SK-N-SH (cell line): Measurements from ENCODE around the gene ATP5PB. TPM values are rescaled to one million over a fixed set of nuclear protein-coding genes. Genes with fewer than 3 reads are reported as not detected.

ENCODE experiments used
- CTCF ChIA-PET: fragments of 300-600, 350-600 bp; formaldehyde crosslinking; extraction: SDS; loops from one replicate; lab custom pipeline; 2021; lab: Yijun Ruan, JAX
- POLR2A ChIA-PET: fragments of 350-600 bp; sonication (Branson Sonifier 250); formaldehyde crosslinking; extraction: SDS; loops from one replicate; lab custom pipeline; 2020; ENCODE audit warnings: antibody characterized with exemption, inconsistent platforms; lab: Yijun Ruan, JAX
- DNase-seq: peaks from one replicate; pipeline ENCODE4 v3.0.0; 2012
- H2AFZ ChIP-seq: fragments of 200-600 bp; sonication (generic); 2 replicates; pipeline ENCODE4 v1.8.1; 2016; ENCODE audit warnings: antibody characterized with exemption, mild to moderate bottlenecking, low read depth
- H3F3A ChIP-seq: fragments of 200-600 bp; sonication (generic); replicated peaks from 2 replicates; pipeline ENCODE3; 2016; ENCODE audit warnings: antibody characterized with exemption, mild to moderate bottlenecking; ENCODE audit not compliant: insufficient read depth
- H3K27ac ChIP-seq, 2 experiments: fragments of 200-500 bp in 1 of 2; fragments of 200-600 bp in 1 of 2; sonication (Bioruptor generic) in 1 of 2; sonication (generic), shearing (Covaris generic) in 1 of 2; 2 replicates each; pipeline versions ENCODE4 v1.5.1 to v1.6.1; 2014 to 2016; ENCODE audit warnings: low read depth in 2 of 2, inconsistent platforms in 1 of 2, low read length in 1 of 2, mild to moderate bottlenecking in 1 of 2, mixed read lengths in 1 of 2
- H3K27me3 ChIP-seq: fragments of 200-600 bp; sonication (generic), shearing (Covaris generic); 2 replicates; pipeline ENCODE4 v1.6.1; 2016; ENCODE audit warnings: mixed run types; ENCODE audit not compliant: insufficient read depth
- H3K36me3 ChIP-seq, 2 experiments: fragments of 200-500 bp in 1 of 2; fragments of 200-600 bp in 1 of 2; sonication (Bioruptor generic) in 1 of 2; sonication (generic) in 1 of 2; replicated peaks in 1 of 2; 2 replicates each; pipeline versions ENCODE3 to v1.5.1; 2014 to 2016; ENCODE audit warnings: low read length in 1 of 2, mild to moderate bottlenecking in 1 of 2; ENCODE audit not compliant: insufficient read depth in 2 of 2, control insufficient read depth in 1 of 2
- H3K4me1 ChIP-seq, 2 experiments: fragments of 200-500 bp in 1 of 2; fragments of 200-600 bp in 1 of 2; sonication (Bioruptor generic) in 1 of 2; sonication (generic), shearing (Covaris generic) in 1 of 2; 2 replicates each; pipeline versions ENCODE4 v1.5.1 to v1.6.1; 2014 to 2016; ENCODE audit warnings: low read depth in 1 of 2, low read length in 1 of 2, mixed run types in 1 of 2; ENCODE audit not compliant: insufficient read depth in 2 of 2, control insufficient read depth in 1 of 2
- H3K4me2 ChIP-seq: fragments of 200-600 bp; sonication (generic), shearing (Covaris generic); 2 replicates; pipeline ENCODE4 v1.6.1; 2017; ENCODE audit warnings: mixed run types
- H3K4me3 ChIP-seq, 2 experiments: fragments of 200-500 bp in 1 of 2; fragments of 200-600 bp in 1 of 2; sonication (Bioruptor generic) in 1 of 2; sonication (generic), shearing (Covaris generic) in 1 of 2; 2 replicates each; pipeline versions ENCODE4 v1.5.1 to v1.8.1; 2014 to 2016; ENCODE audit warnings: low read depth in 2 of 2, inconsistent platforms in 1 of 2, low read length in 1 of 2, mild to moderate bottlenecking in 1 of 2, mixed read lengths in 1 of 2, moderate library complexity in 1 of 2
- H3K79me2 ChIP-seq: fragments of 200-600 bp; sonication (generic); 2 replicates; pipeline ENCODE4 v1.8.1; 2017; ENCODE audit warnings: mild to moderate bottlenecking; ENCODE audit not compliant: insufficient read depth
- H3K9ac ChIP-seq: fragments of 200-600 bp; sonication (generic); 2 replicates; pipeline ENCODE4 v1.6.1; 2017; ENCODE audit warnings: mixed run types
- H3K9me2 ChIP-seq: fragments of 200-600 bp; sonication (generic); 2 replicates; pipeline ENCODE4 v1.6.1; 2017; ENCODE audit warnings: mixed run types
- H3K9me3 ChIP-seq: fragments of 200-600 bp; sonication (generic); 2 replicates; pipeline ENCODE4 v1.6.1; 2017; ENCODE audit warnings: mixed run types, mild to moderate bottlenecking, moderate library complexity
- H4K20me1 ChIP-seq: fragments of 200-600 bp; sonication (generic); 2 replicates; pipeline ENCODE4 v1.6.1; 2017; ENCODE audit warnings: mild to moderate bottlenecking, mixed run types; ENCODE audit not compliant: insufficient read depth
- CHD2 ChIP-seq: fragments of 150-350 bp; IDR thresholded peaks from 2 replicates; pipeline ENCODE4 v1.6.1; 2018; ENCODE audit warnings: low read length; ENCODE audit not compliant: partially characterized antibody
- EZH2phosphoT487 ChIP-seq: fragments of 200-600 bp; sonication (generic); IDR thresholded peaks from 2 replicates; pipeline ENCODE4 v1.6.1; 2017; ENCODE audit warnings: low read depth, mixed run types, mild to moderate bottlenecking, antibody characterized with exemption, moderate library complexity, borderline replicate concordance
- FOSL2 ChIP-seq: IDR thresholded peaks from 2 replicates; pipeline ENCODE4 v1.4.0; 2012; ENCODE audit warnings: low read depth, mild to moderate bottlenecking, moderate library complexity, borderline replicate concordance
- FOXJ3 ChIP-seq: sonication (generic); formaldehyde crosslinking; IDR thresholded peaks from 2 replicates; pipeline ENCODE4 v1.5.1; 2020; ENCODE audit warnings: mild to moderate bottlenecking, missing genetic modification reagents
- FOXM1 ChIP-seq: IDR thresholded peaks from 2 replicates; pipeline ENCODE4 v1.4.0; 2012; ENCODE audit warnings: low read depth, mild to moderate bottlenecking
- GABPA ChIP-seq: IDR thresholded peaks from 2 replicates; pipeline ENCODE4 v1.4.0; 2012; ENCODE audit warnings: low read depth, mild to moderate bottlenecking
- JUND ChIP-seq: IDR thresholded peaks from 2 replicates; pipeline ENCODE4 v1.4.0; 2012
- MEF2A ChIP-seq: IDR thresholded peaks from 2 replicates; pipeline ENCODE4 v1.4.0; 2012; ENCODE audit warnings: low read depth, borderline replicate concordance
- MXI1 ChIP-seq: IDR thresholded peaks from 2 replicates; pipeline ENCODE4 v1.6.1; 2012; ENCODE audit warnings: mild to moderate bottlenecking, low read depth, low read length, improper control_type of control experiment
- NFIC ChIP-seq: IDR thresholded peaks from 2 replicates; pipeline ENCODE4 v1.4.0; 2012; ENCODE audit warnings: borderline replicate concordance
- NRF1 ChIP-seq: IDR thresholded peaks from 2 replicates; pipeline ENCODE4 v1.6.1; 2012; ENCODE audit warnings: low read depth, mild to moderate bottlenecking, low read length
- RAD21 ChIP-seq: IDR thresholded peaks from 2 replicates; pipeline ENCODE4 v1.6.1; 2012; ENCODE audit warnings: mild to moderate bottlenecking, low read length
- RCOR1 ChIP-seq: fragments of 150-350 bp; IDR thresholded peaks from 2 replicates; pipeline ENCODE4 v1.6.1; 2017; ENCODE audit warnings: antibody characterized with exemption, low read length
- RFX5 ChIP-seq: IDR thresholded peaks from 2 replicates; pipeline ENCODE4 v1.6.1; 2012; ENCODE audit warnings: mild to moderate bottlenecking, improper control_type of control experiment, low read length
- RXRA ChIP-seq: IDR thresholded peaks from 2 replicates; pipeline ENCODE4 v1.4.0; 2012; ENCODE audit warnings: low read depth, mild to moderate bottlenecking, borderline replicate concordance
- SMC3 ChIP-seq: IDR thresholded peaks from 2 replicates; pipeline ENCODE4 v1.6.1; 2012; ENCODE audit warnings: low read depth, low read length, improper control_type of control experiment
- TAF1 ChIP-seq: IDR thresholded peaks from 2 replicates; pipeline ENCODE4 v1.6.1; 2012; ENCODE audit warnings: low read depth, mild to moderate bottlenecking, low read length, moderate library complexity, borderline replicate concordance
- TEAD4 ChIP-seq: IDR thresholded peaks from 2 replicates; pipeline ENCODE4 v1.4.0; 2012; ENCODE audit warnings: mild to moderate bottlenecking, borderline replicate concordance; ENCODE audit not compliant: insufficient read depth
- YY1 ChIP-seq: IDR thresholded peaks from 2 replicates; pipeline ENCODE4 v1.4.0; 2012; ENCODE audit warnings: low read depth, mild to moderate bottlenecking
- WGBS: methylation state at CpG from one replicate; pipeline ENCODE4 v1.1.6; 2017; ENCODE audit warnings: low lambda C conversion rate; 5-methylcytosine and 5-hydroxymethylcytosine counted together
- polyA plus RNA-seq, 3 experiments: library from polyadenylated mRNA; depleted of rRNA; stranded (reverse); fragments of >200 nt; gene quantifications; 2 replicates each; pipeline ENCODE4 v1.2.3, GENCODE V29; 2012
- TF ChIP-seq, protein P1 (sequence below): IDR thresholded peaks from 2 replicates; pipeline ENCODE4 v1.6.1; 2012; ENCODE audit warnings: mild to moderate bottlenecking, low read depth, low read length, moderate library complexity
- TF ChIP-seq, protein P2 (sequence below): IDR thresholded peaks from 2 replicates; pipeline ENCODE4; 2012
- TF ChIP-seq, protein P3 (sequence below): fragments of 150-350 bp; IDR thresholded peaks from 2 replicates; pipeline ENCODE4 v1.6.1; 2016; ENCODE audit warnings: mild to moderate bottlenecking, low read depth, low read length
- TF ChIP-seq, protein P4 (sequence below): fragments of 200-600 bp; sonication (generic); IDR thresholded peaks from 2 replicates; pipeline ENCODE4 v1.6.1; 2017; ENCODE audit warnings: antibody characterized with exemption, mild to moderate bottlenecking, moderate library complexity

Gene ATP5PB
- polyA plus RNA-seq, 1 of the 3 experiments (the other 2 are of a cell fraction) = 177 TPM

DNA sequence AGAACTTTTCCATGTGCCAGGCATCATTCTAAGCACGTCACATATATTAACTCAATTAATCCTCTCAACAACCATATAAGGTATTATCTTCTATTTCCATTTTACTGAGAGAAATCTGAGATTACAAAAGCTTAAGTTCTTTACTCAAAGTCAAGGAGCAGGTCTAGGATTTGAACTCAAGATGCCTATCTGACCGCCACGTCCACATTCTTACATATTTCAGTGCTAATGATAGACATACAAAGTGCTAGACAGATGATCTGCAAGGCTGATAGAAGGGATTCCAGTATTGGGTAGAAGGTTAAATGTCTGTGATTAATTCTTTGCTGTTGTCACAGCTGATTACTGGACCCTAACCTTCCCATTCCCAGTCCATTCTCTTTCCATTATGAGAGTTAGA lies 4.4 kb downstream of the ATP5PB start (continued):
- TF ChIP-seq, protein P1, sequence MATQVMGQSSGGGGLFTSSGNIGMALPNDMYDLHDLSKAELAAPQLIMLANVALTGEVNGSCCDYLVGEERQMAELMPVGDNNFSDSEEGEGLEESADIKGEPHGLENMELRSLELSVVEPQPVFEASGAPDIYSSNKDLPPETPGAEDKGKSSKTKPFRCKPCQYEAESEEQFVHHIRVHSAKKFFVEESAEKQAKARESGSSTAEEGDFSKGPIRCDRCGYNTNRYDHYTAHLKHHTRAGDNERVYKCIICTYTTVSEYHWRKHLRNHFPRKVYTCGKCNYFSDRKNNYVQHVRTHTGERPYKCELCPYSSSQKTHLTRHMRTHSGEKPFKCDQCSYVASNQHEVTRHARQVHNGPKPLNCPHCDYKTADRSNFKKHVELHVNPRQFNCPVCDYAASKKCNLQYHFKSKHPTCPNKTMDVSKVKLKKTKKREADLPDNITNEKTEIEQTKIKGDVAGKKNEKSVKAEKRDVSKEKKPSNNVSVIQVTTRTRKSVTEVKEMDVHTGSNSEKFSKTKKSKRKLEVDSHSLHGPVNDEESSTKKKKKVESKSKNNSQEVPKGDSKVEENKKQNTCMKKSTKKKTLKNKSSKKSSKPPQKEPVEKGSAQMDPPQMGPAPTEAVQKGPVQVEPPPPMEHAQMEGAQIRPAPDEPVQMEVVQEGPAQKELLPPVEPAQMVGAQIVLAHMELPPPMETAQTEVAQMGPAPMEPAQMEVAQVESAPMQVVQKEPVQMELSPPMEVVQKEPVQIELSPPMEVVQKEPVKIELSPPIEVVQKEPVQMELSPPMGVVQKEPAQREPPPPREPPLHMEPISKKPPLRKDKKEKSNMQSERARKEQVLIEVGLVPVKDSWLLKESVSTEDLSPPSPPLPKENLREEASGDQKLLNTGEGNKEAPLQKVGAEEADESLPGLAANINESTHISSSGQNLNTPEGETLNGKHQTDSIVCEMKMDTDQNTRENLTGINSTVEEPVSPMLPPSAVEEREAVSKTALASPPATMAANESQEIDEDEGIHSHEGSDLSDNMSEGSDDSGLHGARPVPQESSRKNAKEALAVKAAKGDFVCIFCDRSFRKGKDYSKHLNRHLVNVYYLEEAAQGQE = no peak
- TF ChIP-seq RXRA (no peak), YY1 (no peak), RCOR1 (no peak), EZH2phosphoT487 (no peak), CHD2 (no peak), NRF1 (no peak), TAF1 (no peak)
- TF ChIP-seq, protein P2, sequence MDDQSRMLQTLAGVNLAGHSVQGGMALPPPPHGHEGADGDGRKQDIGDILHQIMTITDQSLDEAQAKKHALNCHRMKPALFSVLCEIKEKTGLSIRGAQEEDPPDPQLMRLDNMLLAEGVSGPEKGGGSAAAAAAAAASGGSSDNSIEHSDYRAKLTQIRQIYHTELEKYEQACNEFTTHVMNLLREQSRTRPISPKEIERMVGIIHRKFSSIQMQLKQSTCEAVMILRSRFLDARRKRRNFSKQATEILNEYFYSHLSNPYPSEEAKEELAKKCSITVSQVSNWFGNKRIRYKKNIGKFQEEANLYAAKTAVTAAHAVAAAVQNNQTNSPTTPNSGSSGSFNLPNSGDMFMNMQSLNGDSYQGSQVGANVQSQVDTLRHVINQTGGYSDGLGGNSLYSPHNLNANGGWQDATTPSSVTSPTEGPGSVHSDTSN = no peak

DNA sequence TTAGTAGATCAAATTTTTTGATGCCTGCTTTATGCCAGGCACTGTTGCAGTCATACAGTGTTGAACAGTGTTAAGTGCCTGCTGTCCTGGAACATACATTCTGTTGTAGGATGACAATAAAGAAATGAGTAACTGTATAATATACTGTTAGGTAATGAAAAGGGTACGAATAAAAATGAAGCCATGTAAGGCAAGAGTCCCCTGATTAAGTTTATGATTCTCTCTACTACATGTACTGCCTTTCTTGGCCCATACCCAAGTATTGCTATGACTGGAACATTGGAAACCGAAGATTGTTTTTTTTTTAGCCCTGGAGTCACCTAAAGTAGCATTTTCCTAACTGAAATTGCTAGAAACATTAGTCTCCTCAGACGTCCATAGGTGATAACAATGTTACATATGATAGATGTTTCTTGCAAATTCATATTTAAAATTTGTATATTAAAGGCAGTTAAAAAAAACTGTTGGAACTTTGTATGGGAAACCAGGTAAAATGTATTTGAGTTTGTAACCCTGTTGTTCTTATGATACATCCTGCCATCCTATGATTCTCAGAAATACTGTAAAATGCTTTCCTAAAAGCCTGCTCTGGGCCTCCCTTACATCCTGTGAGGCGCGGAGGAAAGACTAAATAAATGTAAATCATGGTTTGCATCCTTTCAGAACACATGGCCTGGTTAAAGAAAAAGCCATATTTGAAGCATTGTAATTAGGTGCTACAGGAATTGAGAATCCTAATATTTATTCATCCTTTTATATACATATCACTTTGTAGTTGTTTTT lies 5.8 kb downstream of the ATP5PB start:
- peaks cover 78 to 79% of the 10 kb centered on the region in 2 experiments for H3K36me3 ChIP-seq

More for the DNA sequence above, 5.8 kb downstream of the ATP5PB start:
- Histone ChIP-seq H2AFZ (no peak overlapping the region), H3K4me3 (no peak overlapping the region), H3K27me3 (no peaks in the 10 kb centered on the region), H3K79me2 (peaks cover 49% of the 10 kb centered on the region), H3K9me2 (no peaks in the 10 kb centered on the region), H3K4me1 (peaks cover 4 to 5% of the 10 kb centered on the region in 2 experiments; a peak in 3 of 4 replicates), H3F3A (no peaks in the 10 kb centered on the region), H3K27ac (no peak overlapping the region), H4K20me1 (no peaks in the 10 kb centered on the region), H3K9me3 (no peaks in the 10 kb centered on the region), H3K9ac (no peak overlapping the region), H3K4me2 (no peak overlapping the region)
- TF ChIP-seq MEF2A = no peak
- TF ChIP-seq GABPA = no peak
- no peak for TF ChIP-seq SMC3
- TF ChIP-seq YY1 = no peak
- no peak for TF ChIP-seq NFIC
- TF ChIP-seq, protein P2 = no peak
- no peak for TF ChIP-seq EZH2phosphoT487
- no peak for TF ChIP-seq FOSL2
- TF ChIP-seq JUND = no peak
- no peak for TF ChIP-seq TAF1
- TF ChIP-seq RCOR1 = no peak
- TF ChIP-seq TEAD4 = no peak
- no peak for TF ChIP-seq RFX5
- TF ChIP-seq MXI1 = no peak
- TF ChIP-seq, protein P3, sequence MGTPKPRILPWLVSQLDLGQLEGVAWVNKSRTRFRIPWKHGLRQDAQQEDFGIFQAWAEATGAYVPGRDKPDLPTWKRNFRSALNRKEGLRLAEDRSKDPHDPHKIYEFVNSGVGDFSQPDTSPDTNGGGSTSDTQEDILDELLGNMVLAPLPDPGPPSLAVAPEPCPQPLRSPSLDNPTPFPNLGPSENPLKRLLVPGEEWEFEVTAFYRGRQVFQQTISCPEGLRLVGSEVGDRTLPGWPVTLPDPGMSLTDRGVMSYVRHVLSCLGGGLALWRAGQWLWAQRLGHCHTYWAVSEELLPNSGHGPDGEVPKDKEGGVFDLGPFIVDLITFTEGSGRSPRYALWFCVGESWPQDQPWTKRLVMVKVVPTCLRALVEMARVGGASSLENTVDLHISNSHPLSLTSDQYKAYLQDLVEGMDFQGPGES = no peak
- TF ChIP-seq, protein P4, sequence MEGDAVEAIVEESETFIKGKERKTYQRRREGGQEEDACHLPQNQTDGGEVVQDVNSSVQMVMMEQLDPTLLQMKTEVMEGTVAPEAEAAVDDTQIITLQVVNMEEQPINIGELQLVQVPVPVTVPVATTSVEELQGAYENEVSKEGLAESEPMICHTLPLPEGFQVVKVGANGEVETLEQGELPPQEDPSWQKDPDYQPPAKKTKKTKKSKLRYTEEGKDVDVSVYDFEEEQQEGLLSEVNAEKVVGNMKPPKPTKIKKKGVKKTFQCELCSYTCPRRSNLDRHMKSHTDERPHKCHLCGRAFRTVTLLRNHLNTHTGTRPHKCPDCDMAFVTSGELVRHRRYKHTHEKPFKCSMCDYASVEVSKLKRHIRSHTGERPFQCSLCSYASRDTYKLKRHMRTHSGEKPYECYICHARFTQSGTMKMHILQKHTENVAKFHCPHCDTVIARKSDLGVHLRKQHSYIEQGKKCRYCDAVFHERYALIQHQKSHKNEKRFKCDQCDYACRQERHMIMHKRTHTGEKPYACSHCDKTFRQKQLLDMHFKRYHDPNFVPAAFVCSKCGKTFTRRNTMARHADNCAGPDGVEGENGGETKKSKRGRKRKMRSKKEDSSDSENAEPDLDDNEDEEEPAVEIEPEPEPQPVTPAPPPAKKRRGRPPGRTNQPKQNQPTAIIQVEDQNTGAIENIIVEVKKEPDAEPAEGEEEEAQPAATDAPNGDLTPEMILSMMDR = no peak
- no peak for TF ChIP-seq FOXJ3 (CRISPR knock-in tag)
- TF ChIP-seq FOXM1 = no peak
- TF ChIP-seq RAD21 = no peak
- WGBS = 91% methylated on average over 5 of the region's 5 CpGs
- POLR2A ChIA-PET = no interaction called here
- no peak for DNase-seq
- CTCF ChIA-PET = no interaction called here
